Endodermal cell (in vitro differentiated cells): Measurements from ENCODE around the gene UGT1A7. TPM values are rescaled to one million over a fixed set of nuclear protein-coding genes. Genes with fewer than 3 reads are reported as not detected.

Experiments
- DNase-seq: peaks from one replicate; pipeline ENCODE4 v3.0.0-alpha.2; 2017
- H3K27ac ChIP-seq: 2 replicates; pipeline ENCODE4 v1.5.1; 2013; ENCODE audit warnings: mild to moderate bottlenecking, low read depth, low read length, moderate library complexity
- H3K27me3 ChIP-seq: 2 replicates; pipeline ENCODE4 v1.6.1; 2013; ENCODE audit warnings: mild to moderate bottlenecking, low read length, moderate library complexity; ENCODE audit not compliant: insufficient read depth, control insufficient read depth, poor library complexity, severe bottlenecking
- H3K36me3 ChIP-seq: 2 replicates; pipeline ENCODE4 v1.7.0; 2013; ENCODE audit warnings: mild to moderate bottlenecking, low read length, moderate library complexity; ENCODE audit not compliant: control insufficient read depth, insufficient read depth
- H3K4me1 ChIP-seq: one replicate; pipeline ENCODE4 v1.7.0; 2013; ENCODE audit warnings: low read length; ENCODE audit not compliant: control insufficient read depth, insufficient read depth
- H3K4me3 ChIP-seq: 2 replicates; pipeline ENCODE4 v1.5.1; 2013; ENCODE audit warnings: mild to moderate bottlenecking, low read length, moderate library complexity
- H3K9ac ChIP-seq: 2 replicates; pipeline ENCODE4 v1.6.1; 2013; ENCODE audit warnings: mild to moderate bottlenecking, low read length, moderate library complexity; ENCODE audit not compliant: poor library complexity, severe bottlenecking; ENCODE audit errors: extremely low read depth
- H3K9me3 ChIP-seq: 2 replicates; pipeline ENCODE4 v1.6.1; 2013; ENCODE audit warnings: mild to moderate bottlenecking, low read length, moderate library complexity; ENCODE audit not compliant: control insufficient read depth
- H3K27ac Mint-ChIP-seq: 2 replicates; pipeline ENCODE4 v1.8.0; 2020; ENCODE audit warnings: mixed read lengths
- H3K27me3 Mint-ChIP-seq: 2 replicates; pipeline ENCODE4 v1.8.0; 2021; ENCODE audit warnings: mild to moderate bottlenecking, mixed read lengths; ENCODE audit not compliant: insufficient read depth
- H3K36me3 Mint-ChIP-seq: 2 replicates; pipeline ENCODE4 v1.8.0; 2020; ENCODE audit warnings: low read depth, mixed read lengths
- H3K4me1 Mint-ChIP-seq: 2 replicates; pipeline ENCODE4 v1.8.0; 2020; ENCODE audit warnings: mixed read lengths
- H3K4me3 Mint-ChIP-seq: 2 replicates; pipeline ENCODE4 v1.8.0; 2020; ENCODE audit warnings: mild to moderate bottlenecking, moderate library complexity, mixed read lengths
- H3K9me3 Mint-ChIP-seq: 2 replicates; pipeline ENCODE4 v1.8.0; 2020; ENCODE audit warnings: mild to moderate bottlenecking, mixed read lengths
- CTCF ChIP-seq: fragments of 200-600 bp; sonication (generic); conservative IDR thresholded peaks from 2 replicates; pipeline ENCODE4 v1.5.0; 2021; ENCODE audit warnings: antibody characterized with exemption, mild to moderate bottlenecking
- WGBS, 2 experiments: methylation state at CpG; one replicate each; pipeline versions ENCODE4 v1.1.5 to v1.1.7; 2013; ENCODE audit warnings: missing lambda C conversion rate in 2 of 2, mixed read lengths in 1 of 2; ENCODE audit not compliant: insufficient coverage in 1 of 2, insufficient read length in 1 of 2; 5-methylcytosine and 5-hydroxymethylcytosine counted together
- total RNA-seq, 2 donors: library from RNA; stranded (reverse); fragmentation: NEBNext Ultra II Directional in 1 of 2; extraction: Animal tissue kit (Norgen Biotek cat#: 25700) in 1 of 2; gene quantifications; 2 replicates in 1 of 2; 3 replicates in 1 of 2; pipeline ENCODE4 v1.2.1, GENCODE V29; 2021

The UGT1A7 gene
- total RNA-seq, 2 donors from 2014 or later, result not detected

GRCh38 chr2:233691443-233692433 lies 10.0 kb downstream of the UGT1A7 start:
- no peaks in the 10 kb centered on the region for H3K4me1 ChIP-seq
- no peak for TF ChIP-seq CTCF
- 84 to 86% methylated on average over 6 to 11 of the region's 11 CpGs for WGBS, 2 experiments
- H3K9ac ChIP-seq, result no peak overlapping the region
- Mint-ChIP-seq H3K27ac (no peak overlapping the region), H3K36me3 (no peaks in the 10 kb centered on the region), H3K9me3 (no peaks in the 10 kb centered on the region), H3K4me3 (no peak overlapping the region), H3K27me3 (no peaks in the 10 kb centered on the region), H3K4me1 (peaks cover 18% of the 10 kb centered on the region)
- no peaks in the 10 kb centered on the region for H3K9me3 ChIP-seq
- no peak overlapping the region for H3K27ac ChIP-seq
- no peaks in the 10 kb centered on the region for H3K36me3 ChIP-seq
- no peak overlapping the region for H3K4me3 ChIP-seq
- H3K27me3 ChIP-seq, result no peaks in the 10 kb centered on the region
- DNase-seq, result no peak

GRCh38 chr2:233692648-233693047 lies 10.9 kb downstream of the UGT1A7 start, which contains the start of gene UGT1A6:
UGT1A6 (plus strand) TSS chr2:233692890; CDS start chr2:233693005, 115 bp downstream.
- Mint-ChIP-seq H3K9me3 (no peaks in the 10 kb centered on the region), H3K4me3 (no peak within 1 kb of the TSS), H3K27me3 (no peaks in the 10 kb centered on the region), H3K27ac (no peak within 1 kb of the TSS), H3K36me3 (no peaks in the 10 kb centered on the region), H3K4me1 (peaks cover 18% of the 10 kb centered on the region)
- Histone ChIP-seq H3K27me3 (no peaks in the 10 kb centered on the region), H3K27ac (no peak within 1 kb of the TSS), H3K9me3 (no peaks in the 10 kb centered on the region), H3K4me1 (no peaks in the 10 kb centered on the region), H3K36me3 (no peaks in the 10 kb centered on the region), H3K4me3 (no peak within 1 kb of the TSS), H3K9ac (no peak within 1 kb of the TSS)
- no peak for TF ChIP-seq CTCF
- no peak for DNase-seq
- WGBS, 2 experiments, result 95% methylated on average over 4 of the region's 4 CpGs

- Mint-ChIP-seq H3K27me3 (no peaks in the 10 kb centered on the region), H3K36me3 (no peaks in the 10 kb centered on the region), H3K9me3 (no peaks in the 10 kb centered on the region), H3K27ac (no peak overlapping the region), H3K4me3 (no peak overlapping the region), H3K4me1 (peaks cover 13% of the 10 kb centered on the region)
- Histone ChIP-seq H3K27me3 (no peaks in the 10 kb centered on the region), H3K36me3 (no peaks in the 10 kb centered on the region), H3K4me1 (no peaks in the 10 kb centered on the region), H3K9ac (no peak overlapping the region), H3K4me3 (no peak overlapping the region), H3K27ac (no peak overlapping the region), H3K9me3 (no peaks in the 10 kb centered on the region)
- no peak for DNase-seq
- WGBS, 2 experiments, result 78 to 83% methylated on average over 6 of the region's 6 CpGs
- TF ChIP-seq CTCF, result no peak
These were observed 12.3 kb downstream of the UGT1A7 start for GRCh38 chr2:233693963-233694362.
